ENCODE results near the gene CBX2. TPM values are rescaled to one million over a fixed set of nuclear protein-coding genes. Genes with fewer than 3 reads are reported as not detected.

Gene CBX2
- total RNA-seq, 1 donor from 2014 or later, result 11.9 TPM

- peaks cover 44% of the 10 kb centered on the region for H3K27me3 ChIP-seq (ENCODE audit: control insufficient read depth, insufficient read depth, low read length)
- H3K36me3 ChIP-seq (ENCODE audit: control insufficient read depth, insufficient read depth, low read length), result no peaks in the 10 kb centered on the region
- no peak for DNase-seq (ENCODE audit: low read depth)
- no peak overlapping the region for H3K4me3 ChIP-seq (ENCODE audit: low read depth, low read length)
- no peak for TF ChIP-seq CTCF (IDR thresholded peaks at IDR 0.05; ENCODE audit: insufficient read depth, low read length, poor library complexity, severe bottlenecking)
These were observed 9.1 kb downstream of the CBX2 start for GRCh38 chr17:79786930-79787643.

- Histone ChIP-seq H3K27me3 (ENCODE audit: control insufficient read depth, insufficient read depth, low read length) (peaks cover 56% of the 10 kb centered on the region), H3K36me3 (ENCODE audit: control insufficient read depth, insufficient read depth, low read length) (no peaks in the 10 kb centered on the region), H3K4me3 (ENCODE audit: low read depth, low read length) (no peak overlapping the region)
- TF ChIP-seq CTCF (IDR thresholded peaks at IDR 0.05; ENCODE audit: insufficient read depth, low read length, poor library complexity, severe bottlenecking), result no peak
- DNase-seq (ENCODE audit: low read depth), result no peak
These were observed 10.5 kb downstream of the CBX2 start for GRCh38 chr17:79788455-79788854.

GRCh38 chr17:79788989-79789942 is 11.3 kb downstream of the CBX2 start:
- Histone ChIP-seq H3K27me3 (ENCODE audit: control insufficient read depth, insufficient read depth, low read length) (peaks cover 59% of the 10 kb centered on the region), H3K4me3 (ENCODE audit: low read depth, low read length) (no peak overlapping the region), H3K36me3 (ENCODE audit: control insufficient read depth, insufficient read depth, low read length) (no peaks in the 10 kb centered on the region)
- TF ChIP-seq CTCF (IDR thresholded peaks at IDR 0.05; ENCODE audit: insufficient read depth, low read length, poor library complexity, severe bottlenecking), result no peak
- DNase-seq (ENCODE audit: low read depth), result no peak

- DNase-seq (ENCODE audit: low read depth), result no peak
- Histone ChIP-seq H3K27me3 (ENCODE audit: control insufficient read depth, insufficient read depth, low read length) (peaks cover 59% of the 10 kb centered on the region), H3K36me3 (ENCODE audit: control insufficient read depth, insufficient read depth, low read length) (no peaks in the 10 kb centered on the region), H3K4me3 (ENCODE audit: low read depth, low read length) (no peak overlapping the region)
- TF ChIP-seq CTCF (IDR thresholded peaks at IDR 0.05; ENCODE audit: insufficient read depth, low read length, poor library complexity, severe bottlenecking), result peak; percentile 22
These were observed 12.2 kb downstream of the CBX2 start for GRCh38 chr17:79789943-79790804.

- Histone ChIP-seq H3K36me3 (ENCODE audit: control insufficient read depth, insufficient read depth, low read length) (no peaks in the 10 kb centered on the region), H3K4me3 (ENCODE audit: low read depth, low read length) (no peak overlapping the region), H3K27me3 (ENCODE audit: control insufficient read depth, insufficient read depth, low read length) (peaks cover 59% of the 10 kb centered on the region)
- DNase-seq (ENCODE audit: low read depth), result no peak
- TF ChIP-seq CTCF (IDR thresholded peaks at IDR 0.05; ENCODE audit: insufficient read depth, low read length, poor library complexity, severe bottlenecking), result no peak
These were observed 13.1 kb downstream of the CBX2 start for GRCh38 chr17:79790805-79791734.
